Urinary bladder (tissue), 4 donors: ENCODE results near the gene SETBP1. TPM values are rescaled to one million over a fixed set of nuclear protein-coding genes. Genes with fewer than 3 reads are reported as not detected.

ENCODE experiments used
- DNase-seq: peaks from one replicate; pipeline ENCODE4 v3.0.0-alpha.2; 2015; ENCODE audit errors: extremely low spot score
- H3K27ac ChIP-seq: one replicate; pipeline ENCODE4 v1.5.1; 2013; ENCODE audit warnings: low read depth, mild to moderate bottlenecking, moderate library complexity
- H3K36me3 ChIP-seq: one replicate; pipeline ENCODE4 v1.6.1; 2013; ENCODE audit warnings: mild to moderate bottlenecking, moderate library complexity; ENCODE audit not compliant: insufficient read depth
- H3K4me1 ChIP-seq: one replicate; pipeline ENCODE4 v1.6.1; 2013; ENCODE audit warnings: mild to moderate bottlenecking, moderate library complexity; ENCODE audit not compliant: insufficient read depth
- H3K4me3 ChIP-seq: one replicate; pipeline ENCODE4 v1.5.1; 2013; ENCODE audit warnings: low read depth, low read length
- WGBS: extraction: QIAGEN DNeasy Blood & Tissue Kit; methylation state at CpG from one replicate; pipeline ENCODE4 v1.1.7; 2013; 5-methylcytosine and 5-hydroxymethylcytosine counted together
- polyA plus RNA-seq: library from polyadenylated mRNA; stranded (reverse); fragments of 200-250 nt; gene quantifications from one replicate; pipeline ENCODE4 v1.2.3, GENCODE V29; 2013
- total RNA-seq: library from RNA; depleted of rRNA; stranded (reverse); fragments of >200 nt; gene quantifications from one replicate; pipeline ENCODE4 v1.2.3, GENCODE V29; 2014
- donor health status: healthy with polysubstance abuse.
- donor health status: healthy.

Gene SETBP1
- total and polyA plus RNA-seq, 2 donors: 12.6 to 46.7 TPM

DNA sequence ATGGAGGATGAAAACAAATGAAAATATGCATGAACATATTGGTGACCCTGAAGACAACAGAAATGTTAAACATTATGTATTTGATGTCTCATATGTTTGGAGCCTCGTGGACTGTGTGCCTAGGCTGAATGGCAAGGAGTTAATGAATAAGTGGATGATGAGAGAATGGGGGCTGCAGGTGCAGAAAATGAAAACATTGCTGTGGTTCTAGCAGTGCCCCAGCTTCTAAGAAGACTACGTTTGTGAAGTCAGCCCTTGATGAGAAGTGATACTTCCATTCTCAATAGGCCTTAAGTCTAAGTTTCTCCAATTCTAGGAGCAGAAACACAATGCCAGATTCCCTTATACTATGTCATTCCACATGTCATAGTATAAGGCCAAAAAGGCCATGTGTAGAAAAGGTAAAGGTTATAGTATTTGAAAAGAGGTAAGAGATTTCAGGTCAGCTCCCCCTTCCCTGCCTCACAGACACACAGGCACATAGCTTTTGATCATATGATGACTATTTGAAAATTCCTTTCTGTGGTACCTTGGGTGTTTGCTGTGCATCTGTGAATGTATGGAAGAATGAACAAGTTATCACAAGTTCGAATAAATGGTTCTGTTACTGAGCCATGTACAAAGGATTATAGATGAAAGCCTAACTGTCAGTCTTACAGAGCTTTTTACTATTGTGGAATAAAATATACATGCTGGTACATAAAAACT, 280.8 kb downstream of the SETBP1 start:
- 91% methylated on average over 3 of the region's 3 CpGs for WGBS
- DNase-seq: no peak
- Histone ChIP-seq H3K4me1 (no peaks in the 10 kb centered on the region), H3K4me3 (no peak overlapping the region), H3K36me3 (no peaks in the 10 kb centered on the region), H3K27ac (no peak overlapping the region)

DNA sequence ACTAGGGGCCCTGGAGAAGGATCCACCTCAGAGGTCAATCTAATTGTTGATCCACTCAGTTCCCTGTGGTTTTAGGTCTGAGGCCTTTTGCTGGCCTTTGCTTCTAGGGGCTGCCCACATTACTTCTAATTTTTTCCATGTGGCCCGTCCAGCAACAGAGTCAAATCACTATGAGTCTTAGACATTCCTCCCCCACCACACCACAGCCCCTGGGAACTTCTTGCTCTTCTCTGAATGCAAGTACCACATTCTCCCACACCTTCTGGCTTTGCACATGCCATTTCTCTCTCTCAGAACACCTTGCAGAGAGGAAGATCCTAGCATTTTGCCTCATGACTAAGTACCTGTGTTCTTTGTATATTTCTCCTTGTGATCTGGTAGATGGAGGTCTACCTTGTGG, 286.9 kb downstream of the SETBP1 start:
- peaks cover 1% of the 10 kb centered on the region for H3K4me1 ChIP-seq
- no peaks in the 10 kb centered on the region for H3K36me3 ChIP-seq
- H3K4me3 ChIP-seq: no peak overlapping the region
- WGBS: 92% methylated on average over 1 of the region's 1 CpG
- H3K27ac ChIP-seq: no peak overlapping the region
- no peak for DNase-seq

GRCh38 chr18:44968336-44968735, 287.6 kb downstream of the SETBP1 start:
- no peaks in the 10 kb centered on the region for H3K36me3 ChIP-seq
- DNase-seq: no peak
- 94% methylated on average over 2 of the region's 2 CpGs for WGBS
- H3K4me3 ChIP-seq: no peak overlapping the region
- H3K27ac ChIP-seq: no peak overlapping the region
- peaks cover 1% of the 10 kb centered on the region for H3K4me1 ChIP-seq

- DNase-seq: no peak
- 59% methylated on average over 5 of the region's 5 CpGs for WGBS
- no peak overlapping the region for H3K27ac ChIP-seq
- H3K4me3 ChIP-seq: no peak overlapping the region
- H3K4me1 ChIP-seq: peaks cover 1% of the 10 kb centered on the region
- H3K36me3 ChIP-seq: no peaks in the 10 kb centered on the region
Observed at GRCh38 chr18:44969214-44969795, 288.6 kb downstream of the SETBP1 start.

GRCh38 chr18:44973282-44973681, 292.6 kb downstream of the SETBP1 start:
- H3K4me3 ChIP-seq: no peak overlapping the region
- no peak overlapping the region for H3K27ac ChIP-seq
- WGBS: 91% methylated on average over 2 of the region's 2 CpGs
- no peak for DNase-seq
- H3K4me1 ChIP-seq: peaks cover 1% of the 10 kb centered on the region
- H3K36me3 ChIP-seq: no peaks in the 10 kb centered on the region

DNA sequence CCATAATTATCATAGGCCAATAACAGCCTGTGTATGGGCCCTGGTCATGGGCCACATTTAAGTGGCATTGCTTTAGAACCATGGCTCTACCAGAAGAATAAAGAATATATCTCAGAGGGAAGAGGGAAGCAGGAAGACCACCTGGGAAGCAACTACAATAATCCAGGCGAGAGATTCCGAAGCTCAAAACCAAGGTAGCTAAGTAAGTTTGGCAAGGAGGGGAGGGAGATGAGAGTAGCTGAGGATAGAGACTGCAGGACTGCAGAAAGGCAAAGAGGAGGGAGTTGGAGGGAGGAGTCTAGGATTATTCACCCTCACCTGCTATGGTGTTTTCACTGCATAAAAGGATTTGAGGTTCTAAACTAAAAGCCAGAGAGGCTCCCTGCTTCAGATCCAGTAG, 293.5 kb downstream of the SETBP1 start:
- WGBS: 96% methylated on average over 2 of the region's 2 CpGs
- H3K27ac ChIP-seq: no peak overlapping the region
- no peaks in the 10 kb centered on the region for H3K4me1 ChIP-seq
- no peak overlapping the region for H3K4me3 ChIP-seq
- no peaks in the 10 kb centered on the region for H3K36me3 ChIP-seq
- no peak for DNase-seq

DNA sequence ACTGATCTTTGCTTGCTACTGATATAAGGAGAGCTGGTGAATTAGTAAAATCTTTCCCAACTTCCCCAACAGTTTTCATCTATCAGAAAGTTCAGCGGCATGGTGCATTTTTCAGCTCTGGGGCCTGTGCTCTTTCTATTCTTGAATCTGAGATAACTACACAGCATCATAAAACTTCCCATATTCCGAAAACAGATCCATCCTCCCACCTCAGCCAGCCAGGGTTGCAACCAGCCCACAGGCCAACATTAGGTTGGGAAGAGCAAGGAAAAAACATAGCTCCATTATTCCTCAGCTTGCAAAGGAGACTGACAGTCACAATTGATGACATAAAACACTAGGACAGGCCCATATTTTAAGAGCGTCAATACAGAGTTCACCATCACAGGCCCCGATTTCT, 297.2 kb downstream of the SETBP1 start:
- Histone ChIP-seq H3K36me3 (no peaks in the 10 kb centered on the region), H3K27ac (no peak overlapping the region), H3K4me1 (no peaks in the 10 kb centered on the region), H3K4me3 (no peak overlapping the region)
- WGBS: 95% methylated on average over 4 of the region's 4 CpGs
- no peak for DNase-seq

DNA sequence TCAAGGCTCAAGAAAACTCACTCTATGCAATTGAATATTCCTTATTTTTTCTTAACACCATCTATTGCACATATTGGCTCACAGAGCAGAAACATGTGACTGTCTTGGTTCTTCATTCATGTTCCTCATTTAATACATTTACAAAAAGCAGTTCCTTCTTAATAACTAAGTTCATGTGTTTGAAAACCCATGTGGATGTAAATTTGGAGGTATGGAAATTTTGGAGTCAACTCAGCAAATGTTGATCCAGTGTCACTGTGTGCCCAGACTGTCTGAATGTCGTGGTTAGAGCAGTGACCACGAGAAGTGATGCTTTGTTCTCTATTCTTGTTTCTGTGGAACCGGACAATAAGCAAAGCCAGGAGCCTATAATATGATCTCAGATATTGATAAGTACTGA, 299.1 kb downstream of the SETBP1 start:
- H3K27ac ChIP-seq: no peak overlapping the region
- no peaks in the 10 kb centered on the region for H3K4me1 ChIP-seq
- DNase-seq: no peak
- no peaks in the 10 kb centered on the region for H3K36me3 ChIP-seq
- WGBS: 86% methylated on average over 3 of the region's 3 CpGs
- H3K4me3 ChIP-seq: no peak overlapping the region

DNA sequence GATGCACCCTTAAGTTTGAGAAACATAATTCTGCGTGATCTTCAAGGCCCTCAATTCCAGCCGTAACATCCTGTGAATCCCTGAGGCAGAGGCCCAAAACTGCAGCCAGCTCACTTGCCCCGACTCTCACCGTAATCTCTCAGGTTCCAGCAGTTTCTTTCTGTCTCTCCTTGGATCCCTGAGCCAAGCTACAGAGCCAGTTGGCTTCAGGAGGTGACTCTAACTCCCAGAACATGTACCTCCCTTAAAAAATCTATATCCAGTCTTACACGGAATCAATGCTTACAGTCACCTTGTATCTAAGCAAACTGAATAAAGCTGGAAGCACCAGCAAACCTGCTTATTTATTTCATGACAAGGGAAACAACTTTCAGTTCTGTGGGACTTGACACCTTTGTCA, 300.4 kb downstream of the SETBP1 start:
- H3K4me3 ChIP-seq: no peak overlapping the region
- H3K36me3 ChIP-seq: no peaks in the 10 kb centered on the region
- H3K27ac ChIP-seq: no peak overlapping the region
- WGBS: 86% methylated on average over 5 of the region's 5 CpGs
- DNase-seq: no peak
- H3K4me1 ChIP-seq: no peaks in the 10 kb centered on the region

DNA sequence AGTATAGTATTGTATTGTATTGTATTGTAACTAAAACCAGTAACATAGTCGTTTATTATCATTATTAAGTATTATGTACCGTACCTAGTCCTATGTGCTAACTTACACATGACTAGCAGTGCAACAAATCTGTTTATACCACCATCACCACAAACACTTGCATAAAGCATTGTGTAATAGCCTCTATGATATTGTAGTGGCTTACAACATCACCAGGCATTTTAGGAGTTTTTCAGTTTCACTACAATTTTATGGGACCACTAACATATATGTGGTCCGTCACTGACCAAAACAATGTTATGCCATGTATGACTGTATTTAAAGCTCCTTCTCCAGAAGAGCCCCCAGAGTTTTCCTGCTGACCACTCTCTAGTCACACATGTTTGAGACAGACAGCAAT, 306.2 kb downstream of the SETBP1 start:
- no peak for DNase-seq

DNA sequence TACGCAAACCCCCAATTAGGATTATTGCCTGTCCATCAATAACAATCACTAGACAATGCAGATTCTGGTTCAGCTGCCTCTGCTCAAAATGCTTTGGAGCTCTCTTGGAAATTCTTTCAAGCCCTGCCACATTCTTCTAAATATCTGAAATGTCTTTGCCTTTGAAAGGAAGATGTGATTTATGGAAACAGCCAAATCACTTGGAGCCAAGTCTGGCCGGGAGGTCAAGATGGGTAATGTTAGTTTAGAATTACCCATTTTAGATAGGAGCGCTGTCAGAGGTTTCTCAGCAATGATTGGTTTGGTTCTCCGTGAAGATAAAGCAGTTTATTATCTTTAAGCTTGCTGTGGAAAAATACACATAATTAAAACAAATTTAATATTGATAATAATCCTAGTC, 306.7 kb downstream of the SETBP1 start:
- Histone ChIP-seq H3K4me3 (no peak overlapping the region), H3K27ac (no peak overlapping the region), H3K4me1 (no peaks in the 10 kb centered on the region), H3K36me3 (no peaks in the 10 kb centered on the region)
- 71% methylated on average over 4 of the region's 4 CpGs for WGBS
- no peak for DNase-seq

More for the DNA sequence above, 306.2 kb downstream of the SETBP1 start:
- WGBS: 90% methylated on average over 3 of the region's 3 CpGs
- no peaks in the 10 kb centered on the region for H3K36me3 ChIP-seq
- no peak overlapping the region for H3K4me3 ChIP-seq
- no peak overlapping the region for H3K27ac ChIP-seq
- H3K4me1 ChIP-seq: no peaks in the 10 kb centered on the region

DNA sequence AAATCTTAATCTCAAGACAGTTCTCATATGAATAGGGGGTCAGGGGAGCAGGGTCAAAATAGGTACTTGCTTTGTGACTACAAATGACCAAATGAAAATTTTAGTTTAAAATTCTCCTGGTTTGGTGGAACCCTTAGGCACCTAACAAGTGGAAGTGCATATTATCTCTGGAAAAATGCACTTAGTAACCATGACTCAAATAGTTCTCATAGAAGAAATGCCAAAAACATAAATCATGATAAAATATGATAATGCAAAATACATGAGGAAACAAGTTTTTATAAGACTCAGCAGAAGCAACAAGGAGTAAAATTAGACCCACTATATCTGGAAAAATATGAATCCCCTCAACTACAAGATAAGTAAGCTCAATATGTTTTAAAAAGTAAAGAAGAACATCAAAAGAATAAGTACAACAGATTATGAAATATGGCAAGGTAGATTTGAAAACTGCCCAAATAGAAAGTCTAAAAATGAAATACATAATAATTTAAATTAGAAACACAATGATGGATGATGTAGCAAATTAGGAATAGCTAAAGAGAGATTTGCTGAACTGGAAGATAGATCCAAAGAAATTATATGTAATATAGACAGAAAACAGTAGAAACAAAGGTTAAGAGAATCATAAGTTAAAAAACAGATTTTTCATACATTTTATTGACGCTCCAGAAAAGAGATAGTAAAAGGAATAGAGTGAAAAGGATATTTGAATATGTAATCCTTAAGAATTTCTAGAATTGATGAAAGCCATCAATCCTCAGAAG, 308.3 kb downstream of the SETBP1 start:
- H3K36me3 ChIP-seq: no peaks in the 10 kb centered on the region
- H3K4me3 ChIP-seq: no peak overlapping the region
- no peak overlapping the region for H3K27ac ChIP-seq
- H3K4me1 ChIP-seq: no peaks in the 10 kb centered on the region
- 100% methylated on average over 1 of the region's 1 CpG for WGBS
- DNase-seq: no peak

DNA sequence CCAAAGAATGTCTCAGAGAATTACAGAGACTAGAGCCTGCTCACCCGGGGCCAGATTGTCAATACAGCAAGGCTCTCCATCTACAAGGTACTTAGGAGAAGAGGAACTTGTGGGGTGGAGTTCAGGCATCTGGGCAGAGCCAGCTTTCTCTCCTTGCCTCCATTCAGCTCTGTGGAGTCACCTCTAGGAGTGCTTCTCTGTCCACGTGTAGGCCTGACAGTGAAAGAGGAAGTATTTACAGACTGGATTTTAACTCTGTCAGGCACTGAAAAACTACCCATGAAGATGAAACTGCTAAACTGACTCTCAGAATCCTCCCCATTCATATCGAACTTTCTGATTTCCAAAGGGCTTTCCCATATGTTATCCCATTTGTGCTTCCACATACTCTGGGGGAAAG, 315.6 kb downstream of the SETBP1 start:
- Histone ChIP-seq H3K36me3 (no peaks in the 10 kb centered on the region), H3K4me3 (no peak overlapping the region), H3K27ac (no peak overlapping the region), H3K4me1 (no peaks in the 10 kb centered on the region)
- DNase-seq: no peak
- 73% methylated on average over 3 of the region's 3 CpGs for WGBS

GRCh38 chr18:44997174-44997573, 316.5 kb downstream of the SETBP1 start:
- H3K4me1 ChIP-seq: no peaks in the 10 kb centered on the region
- no peak overlapping the region for H3K27ac ChIP-seq
- no peak for DNase-seq
- H3K36me3 ChIP-seq: no peaks in the 10 kb centered on the region
- 85% methylated on average over 2 of the region's 2 CpGs for WGBS
- no peak overlapping the region for H3K4me3 ChIP-seq
